ENCODE measurements around the gene PTPRR.

- TF ChIP-seq, protein P1, sequence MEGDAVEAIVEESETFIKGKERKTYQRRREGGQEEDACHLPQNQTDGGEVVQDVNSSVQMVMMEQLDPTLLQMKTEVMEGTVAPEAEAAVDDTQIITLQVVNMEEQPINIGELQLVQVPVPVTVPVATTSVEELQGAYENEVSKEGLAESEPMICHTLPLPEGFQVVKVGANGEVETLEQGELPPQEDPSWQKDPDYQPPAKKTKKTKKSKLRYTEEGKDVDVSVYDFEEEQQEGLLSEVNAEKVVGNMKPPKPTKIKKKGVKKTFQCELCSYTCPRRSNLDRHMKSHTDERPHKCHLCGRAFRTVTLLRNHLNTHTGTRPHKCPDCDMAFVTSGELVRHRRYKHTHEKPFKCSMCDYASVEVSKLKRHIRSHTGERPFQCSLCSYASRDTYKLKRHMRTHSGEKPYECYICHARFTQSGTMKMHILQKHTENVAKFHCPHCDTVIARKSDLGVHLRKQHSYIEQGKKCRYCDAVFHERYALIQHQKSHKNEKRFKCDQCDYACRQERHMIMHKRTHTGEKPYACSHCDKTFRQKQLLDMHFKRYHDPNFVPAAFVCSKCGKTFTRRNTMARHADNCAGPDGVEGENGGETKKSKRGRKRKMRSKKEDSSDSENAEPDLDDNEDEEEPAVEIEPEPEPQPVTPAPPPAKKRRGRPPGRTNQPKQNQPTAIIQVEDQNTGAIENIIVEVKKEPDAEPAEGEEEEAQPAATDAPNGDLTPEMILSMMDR (IDR thresholded peaks at IDR 0.05), result no peak
- TF ChIP-seq POLR2A (IDR thresholded peaks at IDR 0.05; ENCODE audit: low read depth) (no peak), POLR2AphosphoS5 (IDR thresholded peaks at IDR 0.05) (no peak)
Observed at GRCh38 chr12:70964867-70965510, 44.5 kb upstream of the PTPRR start.

Data from esophagus muscularis mucosa (tissue), 3 donors.